GM21367 (cell line): ENCODE results near the gene SSBP4.

Experiments used
- ATAC-seq: cut with Tn5 transposase; IDR thresholded peaks from one replicate; pipeline ENCODE4 v1.9.1; 2021; ENCODE audit not compliant: unreplicated experiment

The SSBP4 gene

DNA sequence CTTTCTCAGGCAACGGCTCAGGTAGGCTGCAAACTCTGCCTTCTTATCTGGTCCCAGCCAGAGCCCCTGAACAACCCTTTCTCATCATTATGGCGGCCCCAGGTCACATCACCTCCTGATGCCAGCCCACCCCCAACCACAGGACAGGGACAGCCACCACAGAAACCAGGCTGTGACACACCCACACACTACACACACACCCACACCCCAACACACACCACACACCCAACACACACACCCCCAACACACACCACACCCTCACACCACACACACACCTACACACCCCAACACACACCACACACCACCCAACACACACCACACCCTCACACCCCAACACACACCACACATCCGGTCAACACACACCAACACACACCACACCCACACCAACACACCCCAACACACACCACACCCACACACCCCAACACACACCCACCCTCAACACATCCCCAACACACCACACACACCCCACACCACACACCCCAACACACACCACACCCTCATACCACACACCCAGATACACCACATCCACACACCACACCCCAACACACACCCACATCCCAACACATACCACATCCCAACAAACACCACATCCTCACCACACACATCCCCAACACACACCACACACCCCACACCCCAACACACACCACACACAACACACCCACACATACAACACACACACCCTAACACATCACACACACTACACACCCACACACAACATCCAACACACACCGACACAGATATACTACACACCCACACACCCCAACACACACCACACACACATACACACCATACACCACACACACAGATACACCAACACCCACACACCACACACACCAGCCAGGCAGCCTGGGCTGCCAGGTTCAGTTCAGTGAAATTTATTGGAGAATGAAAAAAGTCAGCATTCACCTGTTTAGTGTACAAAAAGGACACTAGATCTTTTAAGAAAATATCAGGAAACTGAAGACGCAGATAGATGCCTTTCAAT, 22.9 kb downstream of the SSBP4 start:
- no peak for ATAC-seq

DNA sequence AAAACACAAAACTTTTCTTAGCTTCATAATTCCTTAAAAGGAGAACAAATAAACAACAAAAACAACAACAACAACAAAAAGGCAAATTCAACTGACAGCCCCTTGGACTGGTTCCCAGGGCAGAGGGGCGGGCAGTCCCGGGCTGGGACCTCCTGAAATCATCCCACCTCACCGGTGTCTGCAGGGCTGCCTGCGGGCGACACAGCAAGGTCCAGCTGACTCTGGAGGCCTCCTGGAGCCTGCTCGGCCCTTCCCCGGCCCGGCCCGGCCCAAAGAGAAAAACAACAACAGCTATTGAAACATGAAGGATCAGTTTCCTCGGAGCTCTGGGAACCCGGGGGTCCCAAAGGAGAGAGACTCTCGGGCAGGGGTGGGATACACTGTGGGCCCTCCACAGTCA, 23.7 kb downstream of the SSBP4 start:
- no peak for ATAC-seq

DNA sequence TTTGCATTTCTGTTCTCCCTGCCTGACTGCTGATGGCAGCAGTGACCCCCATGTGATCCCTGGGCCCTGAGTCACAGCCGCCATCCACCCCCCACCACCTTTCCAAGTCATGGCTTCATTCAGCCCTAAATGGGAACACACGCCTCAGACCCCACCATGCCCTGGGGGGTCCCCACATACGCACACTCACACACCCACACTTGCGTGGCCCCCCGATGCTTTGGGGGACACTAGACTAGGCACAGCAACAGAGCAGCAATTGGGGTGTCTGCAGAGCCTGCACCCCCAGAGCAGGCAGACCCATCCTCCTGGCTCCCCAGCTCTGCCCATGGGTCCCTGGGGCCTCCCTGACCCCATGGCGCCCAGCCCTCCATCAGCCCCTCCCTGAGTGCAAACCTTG, 24.2 kb downstream of the SSBP4 start:
- ATAC-seq, result no peak

DNA sequence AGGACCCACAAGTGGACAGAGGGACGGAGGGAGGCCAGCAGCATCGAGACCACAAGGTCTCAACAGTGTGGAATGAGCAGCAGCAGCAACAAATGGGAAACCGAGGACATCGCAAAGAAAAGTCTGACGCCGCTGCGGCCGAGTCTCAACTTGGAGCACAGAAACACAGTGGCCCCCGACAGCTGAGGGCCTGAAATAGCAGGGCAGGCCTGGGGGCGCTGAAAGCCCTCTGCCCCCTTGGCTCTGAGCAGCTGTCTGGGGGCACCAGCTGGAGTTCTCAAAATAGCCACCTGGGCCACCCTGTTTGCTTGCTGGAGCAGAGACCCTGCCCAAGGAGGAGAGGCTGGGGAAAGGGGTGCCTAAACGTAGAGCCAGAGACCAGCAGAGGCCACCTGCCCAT, 24.6 kb downstream of the SSBP4 start:
- no peak for ATAC-seq

DNA sequence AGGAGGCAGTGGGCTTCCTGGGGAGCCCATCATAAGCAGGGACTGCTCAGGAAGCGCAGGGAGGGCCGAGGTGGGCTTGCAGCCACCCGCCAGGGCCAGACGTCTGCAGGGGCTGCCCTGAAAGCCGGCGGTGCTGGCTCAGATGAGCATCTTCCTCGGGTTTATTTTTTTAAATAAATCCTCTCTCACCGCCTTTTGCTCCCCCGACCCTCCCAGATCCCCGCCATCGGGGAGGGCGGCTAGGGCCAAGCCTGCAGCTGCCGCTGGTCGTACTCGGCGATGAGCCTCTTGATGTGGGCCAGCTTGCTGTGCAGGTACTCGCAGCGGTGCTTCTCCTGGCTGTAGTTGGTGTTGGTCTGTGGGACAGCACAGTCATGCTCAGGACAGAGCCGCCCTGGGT, 25.3 kb downstream of the SSBP4 start:
- no peak for ATAC-seq

- ATAC-seq, result no peak
These were observed 26.2 kb downstream of the SSBP4 start for GRCh38 chr19:18445262-18445948.

DNA sequence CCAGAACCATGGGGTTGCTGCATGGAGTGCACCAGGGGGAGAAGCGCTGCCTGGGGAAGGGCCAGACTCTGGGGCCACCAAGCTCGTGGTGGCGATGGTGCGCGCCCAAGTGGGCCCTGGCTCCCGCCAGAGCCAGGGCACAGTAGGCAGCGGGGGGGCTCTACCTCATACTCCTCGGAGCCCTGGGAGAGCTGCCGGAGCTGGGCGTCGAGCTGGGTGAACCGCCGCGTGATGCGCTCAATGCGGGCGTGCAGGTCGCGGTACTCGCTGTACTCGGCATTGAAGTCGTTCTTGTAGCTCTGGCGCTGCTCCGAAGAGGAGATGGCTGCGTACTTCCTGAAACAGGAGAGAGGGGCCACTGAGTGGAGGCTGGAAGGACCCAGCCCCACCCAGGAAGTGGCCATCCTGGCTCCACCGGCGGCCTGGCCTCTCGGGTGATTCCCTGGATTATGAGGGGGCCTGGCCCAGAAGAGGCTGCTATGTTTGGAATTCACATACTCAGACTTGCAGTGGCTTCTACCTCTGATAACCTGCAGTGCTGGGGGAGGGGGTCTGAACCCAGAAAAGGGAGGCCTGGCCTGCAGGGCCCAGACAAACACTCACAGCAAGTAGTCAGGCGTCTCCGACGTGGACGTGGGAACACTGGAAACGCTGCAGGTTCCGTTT, 27.1 kb downstream of the SSBP4 start:
- ATAC-seq, result no peak

DNA sequence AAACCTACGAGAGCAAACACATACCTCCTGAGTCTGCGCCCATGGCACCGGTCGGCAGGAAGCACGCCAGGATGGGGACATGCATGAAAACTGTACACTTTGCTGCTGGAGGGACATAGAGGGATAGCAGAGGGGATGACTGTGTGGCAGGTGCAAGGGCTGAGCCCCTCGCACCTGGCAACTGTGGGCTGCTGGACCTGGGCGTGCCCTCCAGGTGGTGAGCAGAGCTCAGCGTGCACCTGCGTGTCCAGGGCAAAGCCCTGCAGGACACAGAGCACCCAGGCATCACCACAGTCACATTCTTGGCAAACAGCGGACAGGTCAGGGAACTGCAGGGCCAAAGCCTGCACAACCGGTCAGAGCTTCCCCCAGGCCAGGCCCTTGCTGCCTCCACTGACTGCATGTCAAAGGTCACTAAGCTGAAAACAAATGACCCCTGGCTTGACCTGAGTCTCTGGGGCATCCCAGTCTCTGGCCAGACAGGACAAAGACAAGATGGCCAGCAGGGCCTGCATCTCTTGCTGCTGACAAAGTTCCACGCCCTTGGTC, 27.7 kb downstream of the SSBP4 start:
- no peak for ATAC-seq

DNA sequence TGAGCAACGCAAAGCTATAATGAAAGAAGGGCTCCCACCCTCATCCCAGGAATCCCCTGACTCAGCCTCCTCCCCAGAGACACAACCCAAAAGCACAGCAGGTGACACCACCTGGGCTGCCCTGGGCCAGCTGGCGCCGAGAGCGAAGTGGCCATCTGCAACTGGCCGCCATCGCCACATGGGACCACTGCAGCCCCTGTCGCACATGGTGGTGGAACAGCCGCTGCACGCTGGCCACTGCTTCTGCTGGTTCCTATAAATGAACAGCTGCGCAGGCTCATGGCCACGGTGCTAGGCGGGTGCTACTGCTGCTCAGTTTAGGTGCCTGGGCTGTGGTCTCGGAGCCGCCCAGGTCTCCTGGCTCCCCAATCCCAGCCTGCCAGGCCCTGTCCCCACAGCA, 30.4 kb downstream of the SSBP4 start:
- no peak for ATAC-seq

DNA sequence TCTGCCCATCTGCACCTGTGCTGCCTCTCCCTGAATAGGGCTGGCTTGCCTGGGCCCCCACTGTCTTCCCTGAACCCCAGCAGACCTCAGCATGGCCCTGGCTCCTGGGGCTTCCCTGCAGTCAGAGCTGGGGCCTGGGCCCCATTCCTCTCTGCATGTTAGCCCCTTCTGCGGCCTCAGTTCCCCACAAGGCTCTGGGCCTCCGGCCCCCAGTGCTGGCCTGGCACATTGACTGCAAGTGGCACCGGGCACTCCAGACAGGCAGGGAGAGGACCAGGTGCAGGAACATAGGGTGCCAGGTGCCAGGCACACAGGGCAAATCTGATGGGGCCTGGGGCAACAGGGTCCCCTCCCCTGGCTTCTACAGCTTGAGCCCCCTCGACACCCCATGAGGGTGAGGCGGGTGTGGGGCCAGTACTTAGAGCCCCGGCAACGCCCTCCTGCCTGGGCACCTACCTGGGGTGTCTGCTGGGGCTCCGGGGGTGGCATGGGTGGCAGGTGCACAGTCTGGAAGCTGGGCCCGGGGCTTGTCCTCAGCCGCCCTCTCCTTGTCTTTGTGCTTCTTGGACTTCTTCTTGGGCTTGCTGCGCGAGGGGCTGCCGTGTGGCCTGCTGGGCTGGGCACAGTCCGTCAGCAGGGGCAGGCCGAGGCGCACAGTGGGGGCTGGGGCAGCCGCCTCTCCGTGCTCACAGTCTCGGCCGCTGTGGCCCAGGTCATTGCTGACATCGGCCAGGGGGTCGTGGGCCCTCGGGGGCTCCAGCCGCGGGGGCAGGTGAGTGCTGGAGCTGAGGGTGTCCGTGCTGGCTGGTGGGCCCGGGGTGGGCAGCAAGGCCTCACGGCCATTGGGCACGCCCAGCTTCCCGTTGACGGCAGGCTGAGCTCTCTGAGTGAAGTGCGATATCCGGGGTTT, 31.1 kb downstream of the SSBP4 start:
- no peak for ATAC-seq

- ATAC-seq, result no peak
These were observed 32.0 kb downstream of the SSBP4 start for GRCh38 chr19:18450931-18451836.

- no peak for ATAC-seq
These were observed 33.2 kb downstream of the SSBP4 start for GRCh38 chr19:18452386-18452785.

DNA sequence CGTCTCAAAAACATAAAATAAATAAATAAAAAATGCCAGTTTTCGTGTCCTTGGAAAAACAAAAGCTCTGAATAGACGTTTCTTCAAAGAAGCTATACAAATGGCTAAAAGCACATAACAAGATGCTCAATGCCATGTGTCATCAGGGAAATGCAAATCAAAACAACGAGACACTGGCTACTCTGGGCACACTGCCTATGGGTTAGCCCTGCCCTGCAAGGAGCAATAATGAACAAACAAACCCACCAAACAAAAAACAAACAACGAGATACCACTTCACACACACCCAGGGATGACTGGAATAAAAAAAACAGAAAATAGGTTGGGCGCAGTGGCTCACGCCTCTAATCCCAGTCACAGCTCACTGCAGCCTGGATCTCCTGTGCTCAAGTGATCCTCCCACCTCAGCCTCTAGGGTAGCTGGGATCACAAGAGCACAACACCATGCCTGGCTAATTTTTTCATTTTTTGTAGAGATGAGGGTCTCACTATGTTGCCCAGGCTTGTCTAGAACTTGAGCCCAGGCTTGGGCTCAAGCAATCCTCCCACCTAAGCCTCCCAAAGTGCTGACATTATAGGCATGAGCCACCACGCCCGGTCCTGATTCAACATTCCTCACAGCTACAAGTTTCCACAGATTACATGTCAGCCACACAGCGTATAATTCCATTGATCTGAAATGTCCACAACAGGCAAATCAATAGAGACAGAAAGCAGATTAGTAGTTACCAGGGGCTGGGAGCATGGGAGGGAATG, 34.2 kb downstream of the SSBP4 start:
- ATAC-seq, result no peak

DNA sequence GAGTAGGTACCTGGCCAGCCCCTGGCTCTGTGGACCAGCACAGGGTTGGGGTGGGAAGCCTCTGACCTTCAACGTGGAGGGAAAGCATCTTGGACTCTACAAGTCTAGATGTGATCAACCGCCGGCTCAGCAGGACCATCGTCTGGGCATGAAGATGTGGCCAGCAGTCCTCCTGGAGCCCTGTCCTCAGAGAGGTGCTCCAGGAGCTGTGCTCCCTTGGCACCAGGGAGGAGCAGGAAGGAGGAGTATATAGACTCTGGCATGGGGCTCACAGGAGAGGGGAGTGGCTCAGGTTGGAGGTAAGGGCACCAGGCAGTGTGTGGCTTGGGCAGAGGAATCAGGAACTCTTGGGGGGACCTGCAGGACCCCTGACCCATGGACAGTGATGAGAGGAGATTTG, 37.1 kb downstream of the SSBP4 start:
- ATAC-seq, result no peak

- no peak for ATAC-seq
These were observed 37.8 kb downstream of the SSBP4 start for GRCh38 chr19:18456974-18457373.

- no peak for ATAC-seq
These were observed 38.5 kb downstream of the SSBP4 start for GRCh38 chr19:18457483-18458331.

DNA sequence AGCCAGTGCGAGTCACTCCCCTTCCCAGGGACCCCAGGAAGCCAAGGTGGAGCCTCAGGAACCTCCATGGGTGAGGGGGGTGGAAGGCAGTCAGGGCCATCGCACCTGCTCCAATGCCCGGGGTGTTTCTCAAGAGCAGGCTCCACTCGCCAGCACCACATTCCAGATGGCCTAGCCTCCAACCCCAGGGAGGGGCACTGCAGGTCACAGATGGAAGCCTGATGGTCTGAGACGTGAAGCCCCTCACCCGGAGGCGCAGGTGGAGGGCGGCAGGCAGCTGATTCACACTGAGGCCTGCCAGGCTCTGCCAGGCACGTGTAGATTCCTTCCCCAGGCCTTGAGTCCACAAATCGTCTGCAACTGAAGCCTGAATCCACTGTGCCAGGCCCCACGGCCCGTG, 41.7 kb downstream of the SSBP4 start:
- no peak for ATAC-seq

- no peak for ATAC-seq
These were observed 42.3 kb downstream of the SSBP4 start for GRCh38 chr19:18461471-18461870.
